HEK293 (cell line): Measurements from ENCODE around the gene LCN10.

Source experiments
- BCL11A ChIP-seq: fragments of 450-650 bp; formaldehyde crosslinking; IDR thresholded peaks from 2 replicates; pipeline ENCODE4 v1.5.1; 2016; ENCODE audit warnings: low read depth, missing biosample characterization, missing genetic modification characterization
- HIC1 ChIP-seq: fragments of 450-650 bp; formaldehyde crosslinking; IDR thresholded peaks from 2 replicates; pipeline ENCODE4 v1.5.1; 2016; ENCODE audit warnings: missing biosample characterization, missing genetic modification characterization
- MYNN ChIP-seq: fragments of 450-650 bp; formaldehyde crosslinking; IDR thresholded peaks from 2 replicates; pipeline ENCODE4 v1.5.1; 2016; ENCODE audit warnings: missing biosample characterization, missing genetic modification characterization, borderline replicate concordance
- OSR2 ChIP-seq: fragments of 450-650 bp; formaldehyde crosslinking; IDR thresholded peaks from 2 replicates; pipeline ENCODE4 v1.5.1; 2016; ENCODE audit warnings: missing biosample characterization, missing genetic modification characterization
- PRDM10 ChIP-seq: fragments of 450-650 bp; formaldehyde crosslinking; IDR thresholded peaks from 2 replicates; pipeline ENCODE4 v1.5.1; 2016; ENCODE audit warnings: missing biosample characterization, missing genetic modification characterization
- TRIM28 ChIP-seq: IDR thresholded peaks from 2 replicates; pipeline ENCODE4 v1.6.1; 2011; ENCODE audit warnings: low read length, control low read depth, borderline replicate concordance
- ZBTB1 ChIP-seq: fragments of 450-650 bp; formaldehyde crosslinking; IDR thresholded peaks from 2 replicates; pipeline ENCODE4 v1.5.1; 2016; ENCODE audit warnings: missing biosample characterization, missing genetic modification characterization
- ZBTB21 ChIP-seq: fragments of 450-650 bp; formaldehyde crosslinking; IDR thresholded peaks from 2 replicates; pipeline ENCODE4 v1.5.1; 2017; ENCODE audit warnings: missing biosample characterization, missing genetic modification characterization
- ZBTB44 ChIP-seq: fragments of 450-650 bp; IDR thresholded peaks from 2 replicates; pipeline ENCODE4 v1.5.1; 2018; ENCODE audit warnings: missing biosample characterization, mild to moderate bottlenecking, missing genetic modification characterization
- ZNF140 ChIP-seq: fragments of 450-650 bp; formaldehyde crosslinking; IDR thresholded peaks from 2 replicates; pipeline ENCODE4 v1.5.1; 2016; ENCODE audit warnings: missing biosample characterization, missing genetic modification characterization
- ZNF174 ChIP-seq: fragments of 450-650 bp; formaldehyde crosslinking; IDR thresholded peaks from 2 replicates; pipeline ENCODE4 v1.5.0; 2017; ENCODE audit warnings: missing biosample characterization, mild to moderate bottlenecking, missing genetic modification characterization
- ZNF19 ChIP-seq: fragments of 450-650 bp; formaldehyde crosslinking; IDR thresholded peaks from 2 replicates; pipeline ENCODE4; 2016; ENCODE audit warnings: missing biosample characterization, missing genetic modification characterization, low read depth
- ZNF211 ChIP-seq: fragments of 450-650 bp; formaldehyde crosslinking; IDR thresholded peaks from 2 replicates; pipeline ENCODE4 v1.5.1; 2016; ENCODE audit warnings: low read depth, missing biosample characterization, missing genetic modification characterization
- ZNF239 ChIP-seq: fragments of 450-650 bp; formaldehyde crosslinking; IDR thresholded peaks from 2 replicates; pipeline ENCODE4 v1.5.1; 2016; ENCODE audit warnings: missing biosample characterization, missing genetic modification characterization
- ZNF280C ChIP-seq: fragments of 450-650 bp; formaldehyde crosslinking; IDR thresholded peaks from 2 replicates; pipeline ENCODE4 v1.5.1; 2016; ENCODE audit warnings: missing biosample characterization, missing genetic modification characterization
- ZNF292 ChIP-seq: fragments of 450-650 bp; formaldehyde crosslinking; IDR thresholded peaks from 2 replicates; pipeline ENCODE4 v1.5.1; 2016; ENCODE audit warnings: low read depth, missing biosample characterization, missing genetic modification characterization, borderline replicate concordance
- ZNF350 ChIP-seq: fragments of 450-650 bp; formaldehyde crosslinking; IDR thresholded peaks from 2 replicates; pipeline ENCODE4 v1.5.0; 2017; ENCODE audit warnings: missing biosample characterization, mild to moderate bottlenecking, missing genetic modification characterization
- ZNF398 ChIP-seq: fragments of 450-650 bp; formaldehyde crosslinking; IDR thresholded peaks from 2 replicates; pipeline ENCODE4 v1.5.1; 2017; ENCODE audit warnings: missing biosample characterization, missing genetic modification characterization
- ZNF433 ChIP-seq: fragments of 450-650 bp; formaldehyde crosslinking; IDR thresholded peaks from 2 replicates; pipeline ENCODE4 v1.5.1; 2016; ENCODE audit warnings: missing biosample characterization, missing genetic modification characterization, low read depth
- ZNF626 ChIP-seq: fragments of 450-650 bp; sonication (Bioruptor Pico); formaldehyde crosslinking; IDR thresholded peaks from 2 replicates; pipeline ENCODE4 v1.5.1; 2018; ENCODE audit warnings: missing biosample characterization, missing genetic modification characterization, inconsistent platforms
- ZNF777 ChIP-seq: fragments of 450-650 bp; formaldehyde crosslinking; IDR thresholded peaks from 2 replicates; pipeline ENCODE4 v1.5.1; 2017; ENCODE audit warnings: missing biosample characterization, missing genetic modification characterization, borderline replicate concordance
- ZSCAN18 ChIP-seq: fragments of 450-650 bp; formaldehyde crosslinking; IDR thresholded peaks from 2 replicates; pipeline ENCODE4 v1.5.1; 2016; ENCODE audit warnings: missing biosample characterization, missing genetic modification characterization
- ZSCAN4 ChIP-seq: fragments of 450-650 bp; formaldehyde crosslinking; IDR thresholded peaks from 2 replicates; pipeline ENCODE4 v1.5.1; 2017; ENCODE audit warnings: missing biosample characterization, missing genetic modification characterization

Gene LCN10

GRCh38 chr9:136720251-136720897, 22.4 kb downstream of the LCN10 start (continued):
- TF ChIP-seq ZBTB44 (tag by site-specific recombination), result no peak
- TF ChIP-seq ZNF626 (tag by site-specific recombination), result no peak
- TF ChIP-seq ZSCAN4 (tag by site-specific recombination), result no peak
- TF ChIP-seq ZNF239, result no peak
- TF ChIP-seq PRDM10 (tag by site-specific recombination), result no peak
- no peak for TF ChIP-seq ZNF140 (tag by site-specific recombination)
- TF ChIP-seq ZNF433 (tag by site-specific recombination), result no peak
- TF ChIP-seq ZNF292 (tag by site-specific recombination), result no peak
- TF ChIP-seq ZNF777 (tag by site-specific recombination), result no peak
- TF ChIP-seq HIC1 (tag by site-specific recombination), result no peak
- TF ChIP-seq TRIM28, result no peak
- no peak for TF ChIP-seq ZNF350 (tag by site-specific recombination)
- TF ChIP-seq ZNF19 (tag by site-specific recombination), result no peak
- no peak for TF ChIP-seq OSR2 (tag by site-specific recombination)
- peak; percentile 84 for TF ChIP-seq ZNF398
- TF ChIP-seq MYNN (tag by site-specific recombination), result no peak
- TF ChIP-seq BCL11A (tag by site-specific recombination), result 0 out of 2 replicates have a peak, but pooled peaks have one; percentile 18
- no peak for TF ChIP-seq ZSCAN18 (tag by site-specific recombination)
- no peak for TF ChIP-seq ZBTB1 (tag by site-specific recombination)
- no peak for TF ChIP-seq ZNF211 (tag by site-specific recombination)
- TF ChIP-seq ZNF174 (tag by site-specific recombination), result no peak
- TF ChIP-seq ZBTB21, result no peak
- no peak for TF ChIP-seq ZNF280C (tag by site-specific recombination)
